SK-N-SH (cell line): ENCODE measurements around the gene TMEM165. TPM values are rescaled to one million over a fixed set of nuclear protein-coding genes. Genes with fewer than 3 reads are reported as not detected.

ENCODE experiments used
- CTCF ChIA-PET: fragments of 300-600, 350-600 bp; formaldehyde crosslinking; extraction: SDS; loops from one replicate; lab custom pipeline; 2021; lab: Yijun Ruan, JAX
- POLR2A ChIA-PET: fragments of 350-600 bp; sonication (Branson Sonifier 250); formaldehyde crosslinking; extraction: SDS; loops from one replicate; lab custom pipeline; 2020; ENCODE audit warnings: antibody characterized with exemption, inconsistent platforms; lab: Yijun Ruan, JAX
- DNase-seq: peaks from one replicate; pipeline ENCODE4 v3.0.0; 2012
- H2AFZ ChIP-seq: fragments of 200-600 bp; sonication (generic); 2 replicates; pipeline ENCODE4 v1.8.1; 2016; ENCODE audit warnings: antibody characterized with exemption, mild to moderate bottlenecking, low read depth
- H3F3A ChIP-seq: fragments of 200-600 bp; sonication (generic); replicated peaks from 2 replicates; pipeline ENCODE3; 2016; ENCODE audit warnings: antibody characterized with exemption, mild to moderate bottlenecking; ENCODE audit not compliant: insufficient read depth
- H3K27ac ChIP-seq, 2 experiments: fragments of 200-500 bp in 1 of 2; fragments of 200-600 bp in 1 of 2; sonication (Bioruptor generic) in 1 of 2; sonication (generic), shearing (Covaris generic) in 1 of 2; 2 replicates each; pipeline versions ENCODE4 v1.5.1 to v1.6.1; 2014 to 2016; ENCODE audit warnings: low read depth in 2 of 2, inconsistent platforms in 1 of 2, low read length in 1 of 2, mild to moderate bottlenecking in 1 of 2, mixed read lengths in 1 of 2
- H3K27me3 ChIP-seq: fragments of 200-600 bp; sonication (generic), shearing (Covaris generic); 2 replicates; pipeline ENCODE4 v1.6.1; 2016; ENCODE audit warnings: mixed run types; ENCODE audit not compliant: insufficient read depth
- H3K36me3 ChIP-seq, 2 experiments: fragments of 200-500 bp in 1 of 2; fragments of 200-600 bp in 1 of 2; sonication (Bioruptor generic) in 1 of 2; sonication (generic) in 1 of 2; replicated peaks in 1 of 2; 2 replicates each; pipeline versions ENCODE3 to v1.5.1; 2014 to 2016; ENCODE audit warnings: low read length in 1 of 2, mild to moderate bottlenecking in 1 of 2; ENCODE audit not compliant: insufficient read depth in 2 of 2, control insufficient read depth in 1 of 2
- H3K4me1 ChIP-seq, 2 experiments: fragments of 200-500 bp in 1 of 2; fragments of 200-600 bp in 1 of 2; sonication (Bioruptor generic) in 1 of 2; sonication (generic), shearing (Covaris generic) in 1 of 2; 2 replicates each; pipeline versions ENCODE4 v1.5.1 to v1.6.1; 2014 to 2016; ENCODE audit warnings: low read depth in 1 of 2, low read length in 1 of 2, mixed run types in 1 of 2; ENCODE audit not compliant: insufficient read depth in 2 of 2, control insufficient read depth in 1 of 2
- H3K4me2 ChIP-seq: fragments of 200-600 bp; sonication (generic), shearing (Covaris generic); 2 replicates; pipeline ENCODE4 v1.6.1; 2017; ENCODE audit warnings: mixed run types
- H3K4me3 ChIP-seq, 2 experiments: fragments of 200-500 bp in 1 of 2; fragments of 200-600 bp in 1 of 2; sonication (Bioruptor generic) in 1 of 2; sonication (generic), shearing (Covaris generic) in 1 of 2; 2 replicates each; pipeline versions ENCODE4 v1.5.1 to v1.8.1; 2014 to 2016; ENCODE audit warnings: low read depth in 2 of 2, inconsistent platforms in 1 of 2, low read length in 1 of 2, mild to moderate bottlenecking in 1 of 2, mixed read lengths in 1 of 2, moderate library complexity in 1 of 2
- H3K79me2 ChIP-seq: fragments of 200-600 bp; sonication (generic); 2 replicates; pipeline ENCODE4 v1.8.1; 2017; ENCODE audit warnings: mild to moderate bottlenecking; ENCODE audit not compliant: insufficient read depth
- H3K9ac ChIP-seq: fragments of 200-600 bp; sonication (generic); 2 replicates; pipeline ENCODE4 v1.6.1; 2017; ENCODE audit warnings: mixed run types
- H3K9me2 ChIP-seq: fragments of 200-600 bp; sonication (generic); 2 replicates; pipeline ENCODE4 v1.6.1; 2017; ENCODE audit warnings: mixed run types
- H3K9me3 ChIP-seq: fragments of 200-600 bp; sonication (generic); 2 replicates; pipeline ENCODE4 v1.6.1; 2017; ENCODE audit warnings: mixed run types, mild to moderate bottlenecking, moderate library complexity
- H4K20me1 ChIP-seq: fragments of 200-600 bp; sonication (generic); 2 replicates; pipeline ENCODE4 v1.6.1; 2017; ENCODE audit warnings: mild to moderate bottlenecking, mixed run types; ENCODE audit not compliant: insufficient read depth
- CHD2 ChIP-seq: fragments of 150-350 bp; IDR thresholded peaks from 2 replicates; pipeline ENCODE4 v1.6.1; 2018; ENCODE audit warnings: low read length; ENCODE audit not compliant: partially characterized antibody
- EP300 ChIP-seq, 2 experiments: IDR thresholded peaks; 2 replicates each; pipeline versions ENCODE4 v1.4.0 to v1.6.1; 2012; ENCODE audit warnings: borderline replicate concordance in 1 of 2, low read depth in 1 of 2, low read length in 1 of 2
- EZH2phosphoT487 ChIP-seq: fragments of 200-600 bp; sonication (generic); IDR thresholded peaks from 2 replicates; pipeline ENCODE4 v1.6.1; 2017; ENCODE audit warnings: low read depth, mixed run types, mild to moderate bottlenecking, antibody characterized with exemption, moderate library complexity, borderline replicate concordance
- FOXJ3 ChIP-seq: sonication (generic); formaldehyde crosslinking; IDR thresholded peaks from 2 replicates; pipeline ENCODE4 v1.5.1; 2020; ENCODE audit warnings: mild to moderate bottlenecking, missing genetic modification reagents
- GATA2 ChIP-seq: sonication (generic); formaldehyde crosslinking; IDR thresholded peaks from 2 replicates; pipeline ENCODE4 v1.5.0; 2020; ENCODE audit warnings: mild to moderate bottlenecking, missing genetic modification reagents
- IRF3 ChIP-seq: fragments of 150-350 bp; IDR thresholded peaks from 2 replicates; pipeline ENCODE4 v1.6.1; 2016; ENCODE audit warnings: mild to moderate bottlenecking, low read depth, low read length
- MAX ChIP-seq: IDR thresholded peaks from 2 replicates; pipeline ENCODE4 v1.4.0; 2012; ENCODE audit warnings: low read depth
- MEF2A ChIP-seq: IDR thresholded peaks from 2 replicates; pipeline ENCODE4 v1.4.0; 2012; ENCODE audit warnings: low read depth, borderline replicate concordance
- RAD21 ChIP-seq: IDR thresholded peaks from 2 replicates; pipeline ENCODE4 v1.6.1; 2012; ENCODE audit warnings: mild to moderate bottlenecking, low read length
- REST ChIP-seq: IDR thresholded peaks from 2 replicates; pipeline ENCODE4 v1.6.1; 2012; ENCODE audit warnings: mild to moderate bottlenecking, low read depth, low read length, moderate library complexity
- RFX5 ChIP-seq: IDR thresholded peaks from 2 replicates; pipeline ENCODE4 v1.6.1; 2012; ENCODE audit warnings: mild to moderate bottlenecking, improper control_type of control experiment, low read length
- SMC3 ChIP-seq: IDR thresholded peaks from 2 replicates; pipeline ENCODE4 v1.6.1; 2012; ENCODE audit warnings: low read depth, low read length, improper control_type of control experiment
- TAF1 ChIP-seq: IDR thresholded peaks from 2 replicates; pipeline ENCODE4 v1.6.1; 2012; ENCODE audit warnings: low read depth, mild to moderate bottlenecking, low read length, moderate library complexity, borderline replicate concordance
- TEAD4 ChIP-seq: IDR thresholded peaks from 2 replicates; pipeline ENCODE4 v1.4.0; 2012; ENCODE audit warnings: mild to moderate bottlenecking, borderline replicate concordance; ENCODE audit not compliant: insufficient read depth
- USF2 ChIP-seq: fragments of 150-350 bp; IDR thresholded peaks from 2 replicates; pipeline ENCODE4 v1.6.1; 2017; ENCODE audit warnings: antibody characterized with exemption, low read length, low read depth, borderline replicate concordance
- YY1 ChIP-seq: IDR thresholded peaks from 2 replicates; pipeline ENCODE4 v1.4.0; 2012; ENCODE audit warnings: low read depth, mild to moderate bottlenecking
- ZBTB33 ChIP-seq: IDR thresholded peaks from 2 replicates; pipeline ENCODE4 v1.4.0; 2012; ENCODE audit warnings: low read depth, borderline replicate concordance
- WGBS: methylation state at CpG from one replicate; pipeline ENCODE4 v1.1.6; 2017; ENCODE audit warnings: low lambda C conversion rate; 5-methylcytosine and 5-hydroxymethylcytosine counted together
- polyA plus RNA-seq, 3 experiments: library from polyadenylated mRNA; depleted of rRNA; stranded (reverse); fragments of >200 nt; gene quantifications; 2 replicates each; pipeline ENCODE4 v1.2.3, GENCODE V29; 2012

The TMEM165 gene
- polyA plus RNA-seq, 1 of the 3 experiments (the other 2 are of a cell fraction), result 58.6 TPM

GRCh38 chr4:55367084-55367722, 28.6 kb upstream of the TMEM165 start:
- no peaks in the 10 kb centered on the region for H3K4me1 ChIP-seq
- H3K36me3 ChIP-seq, result peaks cover 0 to 5% of the 10 kb centered on the region in 2 experiments
- no peak overlapping the region for H3K4me3 ChIP-seq
- TF ChIP-seq MEF2A (no peak), EP300 (IDR thresholded peaks at IDR 0.05; ENCODE audit: borderline replicate concordance in 1 of 2, low read depth in 1 of 2, low read length in 1 of 2) (no peak), GATA2 (CRISPR knock-in tag) (no peak), RAD21 (no peak), FOXJ3 (CRISPR knock-in tag) (no peak), MAX (no peak), ZBTB33 (no peak), CHD2 (no peak)
- H3F3A ChIP-seq, result no peaks in the 10 kb centered on the region
- no peaks in the 10 kb centered on the region for H3K27me3 ChIP-seq
- no peak overlapping the region for H3K9ac ChIP-seq
- H3K9me3 ChIP-seq, result no peaks in the 10 kb centered on the region
- H3K27ac ChIP-seq, result no peak overlapping the region
- H3K79me2 ChIP-seq, result no peaks in the 10 kb centered on the region
- H4K20me1 ChIP-seq, result no peaks in the 10 kb centered on the region
- H3K4me2 ChIP-seq, result no peak overlapping the region
- H2AFZ ChIP-seq, result no peak overlapping the region
- ChIA-PET POLR2A (no interaction called here), CTCF (interaction anchor here (1.5 to 1.7 kb wide), 3 partner anchors 12 to 28 kb away, joined by 3 to 4 read pairs (median 3); no protein-coding TSS in a partner anchor)
- no peaks in the 10 kb centered on the region for H3K9me2 ChIP-seq
- 83% methylated on average over 6 of the region's 6 CpGs for WGBS
- DNase-seq, result no peak

- WGBS, result 94% methylated on average over 2 of the region's 2 CpGs
- no peak overlapping the region for H3K4me2 ChIP-seq
- no peak overlapping the region for H3K4me3 ChIP-seq
- no peak for DNase-seq
- no peak overlapping the region for H3K27ac ChIP-seq
- no peaks in the 10 kb centered on the region for H4K20me1 ChIP-seq
- CTCF ChIA-PET, result interaction anchor here (1.1 to 1.2 kb wide), 2 partner anchors 8 to 24 kb away, joined by 3 read pairs; partner anchors contain the start of gene SRD5A3
- H3K27me3 ChIP-seq, result no peaks in the 10 kb centered on the region
- no peak overlapping the region for H2AFZ ChIP-seq
- H3K36me3 ChIP-seq, result peaks cover 0 to 5% of the 10 kb centered on the region in 2 experiments
- no peaks in the 10 kb centered on the region for H3K4me1 ChIP-seq
- no peaks in the 10 kb centered on the region for H3K9me3 ChIP-seq
- H3K9ac ChIP-seq, result no peak overlapping the region
- no peaks in the 10 kb centered on the region for H3K9me2 ChIP-seq
- POLR2A ChIA-PET, result no interaction called here
- H3F3A ChIP-seq, result no peaks in the 10 kb centered on the region
- no peaks in the 10 kb centered on the region for H3K79me2 ChIP-seq
- TF ChIP-seq CHD2, result no peak
- no peak for TF ChIP-seq EZH2phosphoT487
- no peak for TF ChIP-seq RFX5
- no peak for TF ChIP-seq USF2
- TF ChIP-seq YY1, result no peak
- no peak for TF ChIP-seq IRF3
- TF ChIP-seq MEF2A, result no peak
- TF ChIP-seq SMC3, result no peak
- TF ChIP-seq TAF1, result no peak
- TF ChIP-seq TEAD4, result no peak
- TF ChIP-seq REST, result no peak
- TF ChIP-seq MAX, result no peak
These were observed 25.8 kb upstream of the TMEM165 start for GRCh38 chr4:55369968-55370367.
